ENCODE results near the gene PPARG.
"Not testable (repeated sequence)": the region's sequence is repeated elsewhere in the genome, so short reads cannot be mapped to it uniquely, and the experiment has no call there.

The PPARG gene

DNA sequence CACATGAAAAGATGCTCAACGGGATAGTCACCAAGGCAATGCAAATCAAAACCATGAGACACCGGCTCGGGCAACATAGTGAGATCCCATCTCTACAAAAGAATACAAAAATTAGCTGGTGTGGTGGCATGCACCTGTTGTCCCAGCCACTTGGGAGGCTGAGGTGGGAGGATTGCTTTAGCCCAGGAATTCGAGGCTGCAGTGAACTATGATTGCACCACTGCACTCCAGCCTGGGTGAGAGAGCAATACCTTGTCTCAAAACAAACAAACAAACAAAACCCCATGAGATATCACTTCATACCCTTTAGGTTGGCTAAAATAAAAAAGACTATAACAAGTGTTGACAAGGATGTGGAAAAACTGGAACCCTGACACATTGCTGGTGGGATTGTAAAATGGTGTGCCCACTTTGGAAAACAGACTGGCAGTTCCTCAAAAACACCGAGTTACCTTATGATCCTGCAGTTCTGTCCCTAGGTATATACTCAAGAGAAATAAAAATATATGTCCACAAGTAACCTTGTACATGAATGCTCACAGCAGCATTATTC is 3.8 kb upstream of the PPARG start:
- Histone ChIP-seq H3K79me2 (ENCODE audit: control insufficient read depth, low read length) (no peaks in the 10 kb centered on the region), H3K4me1 (ENCODE audit: control insufficient read depth, low read length) (no peaks in the 10 kb centered on the region), H3K27ac (ENCODE audit: low read depth, low read length) (no peak overlapping the region), H3K4me2 (ENCODE audit: low read length) (no peak overlapping the region), H3K4me3 (ENCODE audit: low read length) (no peak overlapping the region), H3K9me3 (ENCODE audit: control insufficient read depth, insufficient read depth, low read length) (peaks cover 5% of the 10 kb centered on the region; the same call in 1 of the 2 replicates), H3F3A (ENCODE audit: control insufficient read depth, insufficient read depth) (no peaks in the 10 kb centered on the region), H3K36me3 (ENCODE audit: control insufficient read depth, low read length) (no peaks in the 10 kb centered on the region), H4K20me1 (ENCODE audit: control insufficient read depth, insufficient read depth, low read depth, low read length) (no peaks in the 10 kb centered on the region), H3K27me3 (ENCODE audit: control insufficient read depth, low read length) (no peaks in the 10 kb centered on the region), H3K9me2 (replicated peaks; ENCODE audit: control insufficient read depth, low read length) (no peaks in the 10 kb centered on the region)
- TF ChIP-seq EZH2phosphoT487 (IDR thresholded peaks at IDR 0.05; ENCODE audit: borderline replicate concordance, low read length): no peak
- TF ChIP-seq, protein P1, sequence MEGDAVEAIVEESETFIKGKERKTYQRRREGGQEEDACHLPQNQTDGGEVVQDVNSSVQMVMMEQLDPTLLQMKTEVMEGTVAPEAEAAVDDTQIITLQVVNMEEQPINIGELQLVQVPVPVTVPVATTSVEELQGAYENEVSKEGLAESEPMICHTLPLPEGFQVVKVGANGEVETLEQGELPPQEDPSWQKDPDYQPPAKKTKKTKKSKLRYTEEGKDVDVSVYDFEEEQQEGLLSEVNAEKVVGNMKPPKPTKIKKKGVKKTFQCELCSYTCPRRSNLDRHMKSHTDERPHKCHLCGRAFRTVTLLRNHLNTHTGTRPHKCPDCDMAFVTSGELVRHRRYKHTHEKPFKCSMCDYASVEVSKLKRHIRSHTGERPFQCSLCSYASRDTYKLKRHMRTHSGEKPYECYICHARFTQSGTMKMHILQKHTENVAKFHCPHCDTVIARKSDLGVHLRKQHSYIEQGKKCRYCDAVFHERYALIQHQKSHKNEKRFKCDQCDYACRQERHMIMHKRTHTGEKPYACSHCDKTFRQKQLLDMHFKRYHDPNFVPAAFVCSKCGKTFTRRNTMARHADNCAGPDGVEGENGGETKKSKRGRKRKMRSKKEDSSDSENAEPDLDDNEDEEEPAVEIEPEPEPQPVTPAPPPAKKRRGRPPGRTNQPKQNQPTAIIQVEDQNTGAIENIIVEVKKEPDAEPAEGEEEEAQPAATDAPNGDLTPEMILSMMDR (IDR thresholded peaks at IDR 0.05; ENCODE audit: low read depth, low read length, poor library complexity, severe bottlenecking): no peak

DNA sequence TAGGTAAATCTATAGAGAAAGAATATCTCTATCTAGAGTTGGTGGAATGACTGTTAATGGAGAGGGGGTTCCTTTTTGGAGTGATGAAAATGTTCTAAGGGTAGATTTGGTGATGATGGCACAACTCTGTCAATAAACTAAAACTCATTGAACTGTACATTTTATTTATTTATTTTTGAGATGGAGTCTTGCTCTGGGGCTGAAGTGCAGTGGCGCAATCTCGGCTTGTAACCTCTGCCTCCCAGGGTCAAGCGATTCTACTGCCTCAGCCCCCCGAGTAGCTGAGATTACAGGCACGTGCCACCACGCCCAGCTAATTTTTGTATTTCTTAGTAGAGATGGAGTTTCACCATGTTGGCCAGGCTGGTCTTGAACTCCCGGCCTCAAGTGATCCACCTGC is 3.1 kb upstream of the PPARG start:
- not testable (repeated sequence) for H3K9me3 ChIP-seq (ENCODE audit: control insufficient read depth, insufficient read depth, low read length); H4K20me1 ChIP-seq (ENCODE audit: control insufficient read depth, insufficient read depth, low read depth, low read length); H3K4me1 ChIP-seq (ENCODE audit: control insufficient read depth, low read length); H3K4me2 ChIP-seq (ENCODE audit: low read length); H3K9me2 ChIP-seq (replicated peaks; ENCODE audit: control insufficient read depth, low read length); H3K36me3 ChIP-seq (ENCODE audit: control insufficient read depth, low read length); H3K79me2 ChIP-seq (ENCODE audit: control insufficient read depth, low read length); H3K27me3 ChIP-seq (ENCODE audit: control insufficient read depth, low read length); H3K4me3 ChIP-seq (ENCODE audit: low read length); H3F3A ChIP-seq (ENCODE audit: control insufficient read depth, insufficient read depth); H3K27ac ChIP-seq (ENCODE audit: low read depth, low read length)

- TF ChIP-seq, protein P1 (IDR thresholded peaks at IDR 0.05; ENCODE audit: low read depth, low read length, poor library complexity, severe bottlenecking): no peak
- TF ChIP-seq EZH2phosphoT487 (IDR thresholded peaks at IDR 0.05; ENCODE audit: borderline replicate concordance, low read length): no peak
- Histone ChIP-seq H3K27me3 (ENCODE audit: control insufficient read depth, low read length) (no peaks in the 10 kb centered on the region), H3K9me3 (ENCODE audit: control insufficient read depth, insufficient read depth, low read length) (peaks cover 5% of the 10 kb centered on the region; the same call in 1 of the 2 replicates), H3K27ac (ENCODE audit: low read depth, low read length) (no peak overlapping the region), H3K4me3 (ENCODE audit: low read length) (no peak overlapping the region), H3K79me2 (ENCODE audit: control insufficient read depth, low read length) (no peaks in the 10 kb centered on the region), H3K36me3 (ENCODE audit: control insufficient read depth, low read length) (no peaks in the 10 kb centered on the region), H4K20me1 (ENCODE audit: control insufficient read depth, insufficient read depth, low read depth, low read length) (no peaks in the 10 kb centered on the region), H3K4me2 (ENCODE audit: low read length) (no peak overlapping the region), H3F3A (ENCODE audit: control insufficient read depth, insufficient read depth) (no peaks in the 10 kb centered on the region), H3K9me2 (replicated peaks; ENCODE audit: control insufficient read depth, low read length) (no peaks in the 10 kb centered on the region), H3K4me1 (ENCODE audit: control insufficient read depth, low read length) (no peaks in the 10 kb centered on the region)
Observed at GRCh38 chr3:12286504-12286903, 2.4 kb upstream of the PPARG start.

- H3K27me3 ChIP-seq (ENCODE audit: control insufficient read depth, low read length): no peaks in the 10 kb centered on the region
- H3K4me2 ChIP-seq (ENCODE audit: low read length): no peak overlapping the region
- H3K4me3 ChIP-seq (ENCODE audit: low read length): no peak overlapping the region
Observed at GRCh38 chr3:12286927-12287726, 1.7 kb upstream of the PPARG start.

More at GRCh38 chr3:12286927-12287726, 1.7 kb upstream of the PPARG start:
- no peaks in the 10 kb centered on the region for H3K79me2 ChIP-seq (ENCODE audit: control insufficient read depth, low read length)
- no peaks in the 10 kb centered on the region for H3K9me2 ChIP-seq (replicated peaks; ENCODE audit: control insufficient read depth, low read length)
- H3K9me3 ChIP-seq (ENCODE audit: control insufficient read depth, insufficient read depth, low read length): peaks cover 5% of the 10 kb centered on the region; the same call in 1 of the 2 replicates
- H3K4me1 ChIP-seq (ENCODE audit: control insufficient read depth, low read length): no peaks in the 10 kb centered on the region
- no peaks in the 10 kb centered on the region for H4K20me1 ChIP-seq (ENCODE audit: control insufficient read depth, insufficient read depth, low read depth, low read length)
- TF ChIP-seq EZH2phosphoT487 (IDR thresholded peaks at IDR 0.05; ENCODE audit: borderline replicate concordance, low read length): no peak
- TF ChIP-seq, protein P1 (IDR thresholded peaks at IDR 0.05; ENCODE audit: low read depth, low read length, poor library complexity, severe bottlenecking): no peak
- no peaks in the 10 kb centered on the region for H3K36me3 ChIP-seq (ENCODE audit: control insufficient read depth, low read length)
- H3K27ac ChIP-seq (ENCODE audit: low read depth, low read length): no peak overlapping the region
- H3F3A ChIP-seq (ENCODE audit: control insufficient read depth, insufficient read depth): no peaks in the 10 kb centered on the region

Data from DOHH2 (cell line).